HepG2 (cell line): ENCODE results near the gene GSC. TPM values are rescaled to one million over a fixed set of nuclear protein-coding genes. Genes with fewer than 3 reads are reported as not detected.

Source experiments
- ATAC-seq: fragments of 200-7000 bp; cut with Tn5 transposase; 3 replicates; pipeline ENCODE4 v1.9.1; 2020; ENCODE audit warnings: mild to moderate bottlenecking, moderate library complexity
- BruUV-seq: library from RNA; stranded (reverse); fragments of 400-500 nt; replicated peaks from 2 replicates; lab custom pipeline; 2021; lab: Mats Ljungman, UMichigan
- CTCF ChIA-PET: fragments of 300-600 bp; formaldehyde crosslinking; extraction: SDS; loops from one replicate; lab custom pipeline; 2021; ENCODE audit warnings: low total read pairs, inconsistent platforms, low intra/inter-chr PET ratio; lab: Yijun Ruan, JAX
- POLR2A ChIA-PET: fragments of 350-600 bp; sonication (Branson Sonifier 250); formaldehyde crosslinking; loops from one replicate; lab custom pipeline; 2020; ENCODE audit warnings: antibody characterized with exemption, inconsistent platforms; lab: Yijun Ruan, JAX
- DNase-seq: peaks from one replicate; pipeline ENCODE4 v3.0.0-alpha.2; 2015; ENCODE audit warnings: low spot score
- FAIRE-seq: peaks from 3 replicates; lab custom pipeline; 2011; peaks lifted over from hg19 to GRCh38; lab: Jason Lieb, UNC
- H2AFZ ChIP-seq: one replicate; pipeline ENCODE4 v1.6.1; 2011; ENCODE audit warnings: low read length, inconsistent platforms
- H3K27ac ChIP-seq: fragments of 300-600 bp; 3 replicates; pipeline ENCODE4 v1.8.0; 2011; ENCODE audit warnings: mixed run types, mild to moderate bottlenecking, mixed read lengths, low read length, inconsistent platforms; ENCODE audit not compliant: insufficient read depth; ENCODE audit errors: extremely low read length
- H3K27me3 ChIP-seq, 2 experiments: fragments of 200-600 bp in 1 of 2; 2 replicates in 1 of 2; 3 replicates in 1 of 2; pipeline versions ENCODE4 v1.6.0 to v1.8.0; 2011; ENCODE audit warnings: low read length in 2 of 2, mild to moderate bottlenecking in 2 of 2, moderate library complexity in 2 of 2, inconsistent platforms in 1 of 2; ENCODE audit not compliant: insufficient read depth in 2 of 2, control insufficient read depth in 1 of 2
- H3K36me3 ChIP-seq, 2 experiments: fragments of 200-600 bp in 1 of 2; replicated peaks in 1 of 2; 2 replicates in 1 of 2; 3 replicates in 1 of 2; pipeline versions ENCODE4 v1.5.1 to v1.8.0; 2011; ENCODE audit warnings: low read length in 2 of 2, inconsistent platforms in 1 of 2; ENCODE audit not compliant: insufficient read depth in 2 of 2, control insufficient read depth in 1 of 2
- H3K4me1 ChIP-seq: 2 replicates; pipeline ENCODE4 v1.5.1; 2012; ENCODE audit warnings: low read length, inconsistent platforms; ENCODE audit not compliant: insufficient read depth
- H3K4me2 ChIP-seq: 2 replicates; pipeline ENCODE4 v1.6.0; 2011; ENCODE audit warnings: low read depth, low read length, inconsistent platforms
- H3K4me3 ChIP-seq, 3 experiments: fragments of 200-600 bp in 1 of 3; sonication (generic), shearing (Covaris generic) in 1 of 3; replicated peaks in 1 of 3; 2 replicates each; pipeline ENCODE4 v1.5.1; 2011 to 2016; ENCODE audit warnings: low read length in 3 of 3, inconsistent platforms in 2 of 3, low read depth in 2 of 3, mild to moderate bottlenecking in 2 of 3, control low read depth in 1 of 3, mixed read lengths in 1 of 3; ENCODE audit not compliant: insufficient read depth in 1 of 3
- H3K79me2 ChIP-seq: one replicate; pipeline ENCODE4 v1.6.1; 2011; ENCODE audit warnings: low read length, inconsistent platforms; ENCODE audit not compliant: insufficient read depth
- H3K9ac ChIP-seq: 2 replicates; pipeline ENCODE4 v1.6.0; 2011; ENCODE audit warnings: mild to moderate bottlenecking, low read depth, low read length, inconsistent platforms; ENCODE audit not compliant: insufficient read depth
- H3K9me3 ChIP-seq: 2 replicates; pipeline ENCODE4 v1.5.1; 2012; ENCODE audit warnings: mild to moderate bottlenecking, low read length
- H4K20me1 ChIP-seq: 2 replicates; pipeline ENCODE4 v1.6.0; 2011; ENCODE audit warnings: inconsistent platforms, mild to moderate bottlenecking, low read length, moderate library complexity; ENCODE audit not compliant: insufficient read depth
- ATF7 ChIP-seq, 2 experiments: fragments of 450-650 bp in 1 of 2; sonication (generic) in 1 of 2; formaldehyde crosslinking in 1 of 2; IDR thresholded peaks; 2 replicates each; pipeline versions ENCODE4 v1.4.0 to v1.6.1; 2016 to 2020; ENCODE audit warnings: antibody characterized with exemption in 1 of 2, mild to moderate bottlenecking in 1 of 2, missing genetic modification reagents in 1 of 2
- ZBTB38 ChIP-seq: sonication (generic); formaldehyde crosslinking; IDR thresholded peaks from 2 replicates; pipeline ENCODE4 v1.5.1; 2020; ENCODE audit warnings: mild to moderate bottlenecking, missing genetic modification reagents
- ZNF563 ChIP-seq: sonication (generic); formaldehyde crosslinking; IDR thresholded peaks from 2 replicates; pipeline ENCODE4 v1.8.0; 2022; ENCODE audit warnings: mild to moderate bottlenecking, moderate library complexity, missing genetic modification reagents
- WGBS: methylation state at CpG from one replicate; pipeline ENCODE4 v1.1.6; 2017; ENCODE audit warnings: low lambda C conversion rate; 5-methylcytosine and 5-hydroxymethylcytosine counted together
- in situ Hi-C: cut with HindIII; loops from 2 replicates; pipeline ENCODE4 v1.10.0; 2017; ENCODE audit warnings: low pct_unique_long_range_greater_than_20kb; ENCODE audit not compliant: extremely low pct_ligation_motif_present
- intact Hi-C: fragments of 100-400 bp; cut with micrococcal nuclease; formaldehyde crosslinking; loops from one replicate; pipeline ENCODE4 v1.10.0; 2022; ENCODE audit not compliant: unreplicated experiment
- polyA plus RNA-seq, 8 experiments: library from polyadenylated mRNA; depleted of rRNA in 3 of 8; stranded (reverse) in 7 of 8; unstranded in 1 of 8; fragments of >200 nt; fragmentation: Illumina TruSeq in 4 of 8; extraction: Trizol in 4 of 8; gene quantifications; 2 replicates each; pipeline versions ENCODE4 v1.2.1 to v1.2.3, GENCODE V29; 2011 to 2016; ENCODE audit warnings: low read depth in 4 of 8, missing spikeins in 1 of 8, mixed read lengths in 1 of 8; ENCODE audit not compliant: insufficient read depth in 1 of 8
- total RNA-seq, 5 experiments: library from RNA; depleted of rRNA; stranded (reverse); fragments of >200 nt; fragmentation: Illumina TruSeq; extraction: Trizol; gene quantifications; 2 replicates each; pipeline ENCODE4 v1.2.3, GENCODE V29; 2016; ENCODE audit warnings: low read depth in 1 of 5
- TF ChIP-seq, protein P1 (sequence below): sonication (generic); formaldehyde crosslinking; IDR thresholded peaks from 2 replicates; pipeline ENCODE4 v1.8.0; 2022; ENCODE audit warnings: missing genetic modification reagents, low read depth, mild to moderate bottlenecking, borderline replicate concordance
- TF ChIP-seq, protein P2 (sequence below): sonication (generic); formaldehyde crosslinking; IDR thresholded peaks from 2 replicates; pipeline ENCODE4 v1.4.0; 2020; ENCODE audit warnings: low read depth, missing genetic modification reagents
- TF ChIP-seq, protein P3 (sequence below): sonication (generic); formaldehyde crosslinking; IDR thresholded peaks from 2 replicates; pipeline ENCODE4 v1.4.0; 2020; ENCODE audit warnings: mild to moderate bottlenecking, missing genetic modification reagents
- TF ChIP-seq, protein P4 (sequence below): sonication (generic); formaldehyde crosslinking; IDR thresholded peaks from 2 replicates; pipeline ENCODE4 v1.4.0; 2020; ENCODE audit warnings: missing genetic modification reagents

The GSC gene
- total and polyA plus RNA-seq, 2 of the 13 experiments (the other 11 are each of a cell fraction or from before 2014, with no cell fraction given) = not detected

DNA sequence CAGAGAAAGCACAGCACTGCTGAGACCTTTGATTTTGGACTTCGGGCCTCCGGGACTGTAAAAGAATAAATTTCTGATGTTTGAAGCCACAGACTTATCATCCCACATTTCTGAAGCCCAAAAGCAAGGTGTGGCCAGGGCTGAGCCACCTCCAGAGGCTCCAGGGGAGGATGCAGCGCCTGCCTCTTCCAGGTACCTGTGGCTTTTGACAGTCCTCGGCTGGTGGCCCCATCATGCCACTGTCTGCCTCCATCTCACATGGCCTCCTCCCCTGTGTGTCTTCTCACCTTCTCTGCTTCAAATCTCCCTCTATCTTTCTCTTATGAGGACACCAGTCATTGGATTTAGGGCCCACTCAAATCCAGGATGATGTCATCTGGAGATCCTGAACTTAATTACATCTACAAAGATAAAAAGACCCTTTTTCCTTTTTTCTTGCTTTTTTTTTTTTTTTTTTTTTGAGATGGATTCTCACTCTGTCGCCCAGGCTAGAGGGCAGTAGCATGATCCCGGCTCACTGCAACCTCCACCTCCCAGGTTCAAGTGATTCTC lies 15.4 kb downstream of the GSC start:
- Histone ChIP-seq H3K9ac (no peak overlapping the region), H3K4me1 (no peaks in the 10 kb centered on the region), H3K4me2 (no peak overlapping the region), H3K4me3 (no peak overlapping the region), H3K9me3 (no peaks in the 10 kb centered on the region), H2AFZ (no peak overlapping the region), H3K27me3 (peaks cover 8 to 23% of the 10 kb centered on the region in 2 experiments; a peak in 3 of 5 replicates), H3K27ac (no peak overlapping the region), H3K79me2 (no peaks in the 10 kb centered on the region), H3K36me3 (no peaks in the 10 kb centered on the region), H4K20me1 (no peaks in the 10 kb centered on the region)
- peak; percentile 77 for TF ChIP-seq ATF7 (IDR thresholded peaks at IDR 0.05)
- TF ChIP-seq ATF7 (CRISPR knock-in tag; IDR thresholded peaks at IDR 0.05) = no peak
- TF ChIP-seq, protein P1, sequence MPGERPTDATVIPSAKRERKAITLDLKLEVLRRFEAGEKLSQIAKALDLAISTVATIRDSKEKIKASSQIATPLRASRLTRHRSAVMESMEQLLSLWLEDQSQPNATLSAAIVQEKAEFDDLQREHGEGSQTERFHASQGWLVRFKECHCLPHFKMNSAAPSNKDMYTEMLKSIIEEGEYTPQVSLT (CRISPR knock-in tag) = no peak
- ATAC-seq (no peak), DNase-seq (no peak), FAIRE-seq (no peak)
- in situ Hi-C loops = no loop called here
- BruUV-seq = no TSS peak
- ChIA-PET CTCF (no interaction called here), POLR2A (no interaction called here)
- WGBS = 30% methylated on average over 6 of the region's 6 CpGs
- intact Hi-C loops = no loop called here

DNA sequence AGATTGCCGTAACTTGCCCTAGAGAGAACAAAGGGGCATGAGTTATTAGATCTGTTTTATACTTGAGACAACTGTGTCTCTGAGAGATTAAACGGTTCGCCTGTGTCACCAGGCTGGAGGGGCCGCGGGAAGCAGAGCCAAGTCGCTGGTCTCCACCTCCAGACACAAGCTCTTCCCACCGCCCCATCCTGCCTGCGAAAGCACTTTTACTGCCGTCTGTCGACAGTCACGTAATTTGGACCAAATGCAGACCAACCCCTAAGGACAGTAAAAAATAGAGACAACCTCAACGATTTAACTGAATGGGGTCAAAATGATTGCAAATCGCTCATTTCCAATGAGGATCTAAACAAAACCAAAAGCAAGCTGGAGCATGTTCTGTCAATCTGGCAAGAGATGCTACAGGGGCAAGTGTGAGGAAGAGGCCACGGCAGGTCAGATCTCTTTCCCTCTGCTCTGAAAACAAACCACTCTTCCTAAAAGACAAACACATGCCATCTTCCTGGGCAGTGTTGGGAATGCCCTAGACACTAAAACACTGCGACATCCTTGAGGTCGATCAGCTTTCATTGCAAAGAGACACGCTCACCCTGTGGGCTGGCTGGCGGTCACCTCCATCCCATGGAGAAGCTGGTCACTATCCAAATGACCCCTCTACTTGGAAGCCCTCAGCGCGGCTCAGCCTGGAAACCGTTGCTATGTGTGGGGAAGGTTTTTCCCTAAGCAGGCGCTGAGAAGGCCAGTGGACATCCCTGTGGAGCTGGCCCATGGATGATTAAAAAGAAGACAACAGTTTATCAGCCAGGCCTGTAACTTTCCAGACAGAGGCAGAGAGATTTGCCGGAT lies 17.1 kb downstream of the GSC start:
- FAIRE-seq (no peak), ATAC-seq (no peak), DNase-seq (no peak)
- WGBS = 28% methylated on average over 22 of the region's 23 CpGs
- Histone ChIP-seq H3K9ac (no peak overlapping the region), H3K36me3 (no peaks in the 10 kb centered on the region), H4K20me1 (no peaks in the 10 kb centered on the region), H3K4me2 (no peak overlapping the region), H3K27me3 (peaks cover 8 to 23% of the 10 kb centered on the region in 2 experiments; a peak in 3 of 5 replicates), H3K4me1 (no peaks in the 10 kb centered on the region), H3K4me3 (no peak overlapping the region), H2AFZ (no peak overlapping the region), H3K27ac (no peak overlapping the region), H3K79me2 (no peaks in the 10 kb centered on the region), H3K9me3 (no peaks in the 10 kb centered on the region)
- BruUV-seq = no TSS peak
- intact Hi-C loops = no loop called here
- CTCF ChIA-PET = no interaction called here
- TF ChIP-seq, protein P2, sequence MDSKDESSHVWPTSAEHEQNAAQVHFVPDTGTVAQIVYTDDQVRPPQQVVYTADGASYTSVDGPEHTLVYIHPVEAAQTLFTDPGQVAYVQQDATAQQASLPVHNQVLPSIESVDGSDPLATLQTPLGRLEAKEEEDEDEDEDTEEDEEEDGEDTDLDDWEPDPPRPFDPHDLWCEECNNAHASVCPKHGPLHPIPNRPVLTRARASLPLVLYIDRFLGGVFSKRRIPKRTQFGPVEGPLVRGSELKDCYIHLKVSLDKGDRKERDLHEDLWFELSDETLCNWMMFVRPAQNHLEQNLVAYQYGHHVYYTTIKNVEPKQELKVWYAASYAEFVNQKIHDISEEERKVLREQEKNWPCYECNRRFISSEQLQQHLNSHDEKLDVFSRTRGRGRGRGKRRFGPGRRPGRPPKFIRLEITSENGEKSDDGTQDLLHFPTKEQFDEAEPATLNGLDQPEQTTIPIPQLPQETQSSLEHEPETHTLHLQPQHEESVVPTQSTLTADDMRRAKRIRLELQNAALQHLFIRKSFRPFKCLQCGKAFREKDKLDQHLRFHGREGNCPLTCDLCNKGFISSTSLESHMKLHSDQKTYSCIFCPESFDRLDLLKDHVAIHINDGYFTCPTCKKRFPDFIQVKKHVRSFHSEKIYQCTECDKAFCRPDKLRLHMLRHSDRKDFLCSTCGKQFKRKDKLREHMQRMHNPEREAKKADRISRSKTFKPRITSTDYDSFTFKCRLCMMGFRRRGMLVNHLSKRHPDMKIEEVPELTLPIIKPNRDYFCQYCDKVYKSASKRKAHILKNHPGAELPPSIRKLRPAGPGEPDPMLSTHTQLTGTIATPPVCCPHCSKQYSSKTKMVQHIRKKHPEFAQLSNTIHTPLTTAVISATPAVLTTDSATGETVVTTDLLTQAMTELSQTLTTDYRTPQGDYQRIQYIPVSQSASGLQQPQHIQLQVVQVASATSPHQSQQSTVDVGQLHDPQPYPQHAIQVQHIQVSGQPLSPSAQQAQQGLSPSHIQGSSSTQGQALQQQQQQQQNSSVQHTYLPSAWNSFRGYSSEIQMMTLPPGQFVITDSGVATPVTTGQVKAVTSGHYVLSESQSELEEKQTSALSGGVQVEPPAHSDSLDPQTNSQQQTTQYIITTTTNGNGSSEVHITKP (CRISPR knock-in tag) = no peak
- TF ChIP-seq ZNF563 (CRISPR knock-in tag) (no peak), ZBTB38 (CRISPR knock-in tag) (no peak)
- TF ChIP-seq, protein P3, sequence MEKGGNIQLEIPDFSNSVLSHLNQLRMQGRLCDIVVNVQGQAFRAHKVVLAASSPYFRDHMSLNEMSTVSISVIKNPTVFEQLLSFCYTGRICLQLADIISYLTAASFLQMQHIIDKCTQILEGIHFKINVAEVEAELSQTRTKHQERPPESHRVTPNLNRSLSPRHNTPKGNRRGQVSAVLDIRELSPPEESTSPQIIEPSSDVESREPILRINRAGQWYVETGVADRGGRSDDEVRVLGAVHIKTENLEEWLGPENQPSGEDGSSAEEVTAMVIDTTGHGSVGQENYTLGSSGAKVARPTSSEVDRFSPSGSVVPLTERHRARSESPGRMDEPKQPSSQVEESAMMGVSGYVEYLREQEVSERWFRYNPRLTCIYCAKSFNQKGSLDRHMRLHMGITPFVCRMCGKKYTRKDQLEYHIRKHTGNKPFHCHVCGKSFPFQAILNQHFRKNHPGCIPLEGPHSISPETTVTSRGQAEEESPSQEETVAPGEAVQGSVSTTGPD (CRISPR knock-in tag) = no peak
- TF ChIP-seq, protein P4, sequence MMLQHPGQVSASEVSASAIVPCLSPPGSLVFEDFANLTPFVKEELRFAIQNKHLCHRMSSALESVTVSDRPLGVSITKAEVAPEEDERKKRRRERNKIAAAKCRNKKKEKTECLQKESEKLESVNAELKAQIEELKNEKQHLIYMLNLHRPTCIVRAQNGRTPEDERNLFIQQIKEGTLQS (CRISPR knock-in tag) = no peak
- POLR2A ChIA-PET = no interaction called here
- in situ Hi-C loops = no loop called here
